Neural cell (in vitro differentiated cells): ENCODE data around the gene MKNK1. TPM values are rescaled to one million over a fixed set of nuclear protein-coding genes. Genes with fewer than 3 reads are reported as not detected.

Experiments used
- H2AFZ ChIP-seq: fragments of 200-600, 300-800 bp; sonication (generic), shearing (Covaris generic); 2 replicates; pipeline ENCODE4 v1.6.0; 2014; ENCODE audit warnings: low read depth, mild to moderate bottlenecking, antibody characterized with exemption, low read length, moderate library complexity
- H3F3A ChIP-seq: fragments of 200-600 bp; shearing (Covaris generic); 2 replicates; pipeline ENCODE4 v1.6.1; 2016; ENCODE audit warnings: mild to moderate bottlenecking, moderate library complexity, mixed read lengths, antibody characterized with exemption, low read length; ENCODE audit not compliant: insufficient read depth, poor library complexity, severe bottlenecking
- H3K27ac ChIP-seq: fragments of 200-600, 300-800 bp; sonication (generic), shearing (Covaris generic); 2 replicates; pipeline ENCODE4 v1.5.1; 2014; ENCODE audit warnings: mild to moderate bottlenecking, low read length, moderate library complexity
- H3K27me3 ChIP-seq: fragments of 300-800, 200-600 bp; sonication (generic), shearing (Covaris generic); 2 replicates; pipeline ENCODE4 v1.6.0; 2014; ENCODE audit warnings: mild to moderate bottlenecking, low read depth, low read length, moderate library complexity; ENCODE audit not compliant: insufficient read depth
- H3K36me3 ChIP-seq: fragments of 300-800, 200-600 bp; sonication (generic), shearing (Covaris generic); 2 replicates; pipeline ENCODE4 v1.5.1; 2014; ENCODE audit warnings: mild to moderate bottlenecking, antibody characterized with exemption, low read length, moderate library complexity; ENCODE audit not compliant: insufficient read depth
- H3K4me2 ChIP-seq: fragments of 300-800, 200-600 bp; sonication (generic), shearing (Covaris generic); 2 replicates; pipeline ENCODE4 v1.6.0; 2014; ENCODE audit warnings: mild to moderate bottlenecking, low read length
- H3K4me3 ChIP-seq: fragments of 300-800, 200-600 bp; sonication (generic), shearing (Covaris generic); 2 replicates; pipeline ENCODE4 v1.5.1; 2014; ENCODE audit warnings: mild to moderate bottlenecking, low read length, moderate library complexity
- H3K79me2 ChIP-seq: fragments of 200-600 bp; shearing (Covaris generic); replicated peaks from 2 replicates; pipeline ENCODE4 v1.6.0; 2014; ENCODE audit warnings: mild to moderate bottlenecking, low read length, moderate library complexity; ENCODE audit not compliant: insufficient read depth
- H3K9ac ChIP-seq: fragments of 300-800, 200-600 bp; sonication (generic), shearing (Covaris generic); 2 replicates; pipeline ENCODE4 v1.6.1; 2016; ENCODE audit warnings: mild to moderate bottlenecking, low read length, mixed read lengths
- H3K9me2 ChIP-seq: fragments of 200-600 bp; shearing (Covaris generic); 2 replicates; pipeline ENCODE4 v1.6.1; 2016; ENCODE audit warnings: mild to moderate bottlenecking, low read length, mixed read lengths; ENCODE audit not compliant: insufficient read depth
- H3K9me3 ChIP-seq: fragments of 200-600, 300-800 bp; sonication (generic), shearing (Covaris generic); 2 replicates; pipeline ENCODE4 v1.6.1; 2016; ENCODE audit warnings: mild to moderate bottlenecking, mixed run types, low read length, moderate library complexity, mixed read lengths
- H4K20me1 ChIP-seq: fragments of 200-600 bp; shearing (Covaris generic); 2 replicates; pipeline ENCODE4 v1.6.1; 2016; ENCODE audit warnings: mild to moderate bottlenecking, mixed run types; ENCODE audit not compliant: insufficient read depth
- CTCF ChIP-seq: fragments of 450-650 bp; IDR thresholded peaks from 2 replicates; pipeline ENCODE4 v1.5.1; 2014; ENCODE audit warnings: antibody characterized with exemption, mild to moderate bottlenecking, moderate library complexity; ENCODE audit not compliant: poor library complexity, severe bottlenecking
- EP300 ChIP-seq: fragments of 450-650 bp; conservative IDR thresholded peaks from 2 replicates; pipeline ENCODE4 v1.6.1; 2014; ENCODE audit warnings: antibody characterized with exemption, mild to moderate bottlenecking, moderate library complexity; ENCODE audit not compliant: poor library complexity, severe bottlenecking
- EZH2 ChIP-seq: fragments of 200-600, 300-800 bp; shearing (Covaris generic), sonication (generic); IDR thresholded peaks from 2 replicates; pipeline ENCODE4 v1.6.1; 2014; ENCODE audit warnings: antibody characterized with exemption, low read length, borderline replicate concordance, mild to moderate bottlenecking; ENCODE audit not compliant: insufficient read depth, poor library complexity, severe bottlenecking
- MXI1 ChIP-seq: fragments of 450-650 bp; conservative IDR thresholded peaks from 2 replicates; pipeline ENCODE4 v1.6.1; 2014; ENCODE audit warnings: antibody characterized with exemption, mild to moderate bottlenecking; ENCODE audit not compliant: poor library complexity, severe bottlenecking
- POLR2AphosphoS5 ChIP-seq: IDR thresholded peaks from 2 replicates; pipeline ENCODE4 v1.6.1; 2012
- RAD21 ChIP-seq: fragments of 450-650 bp; conservative IDR thresholded peaks from 2 replicates; pipeline ENCODE4 v1.6.1; 2014; ENCODE audit warnings: antibody characterized with exemption, mild to moderate bottlenecking, moderate library complexity
- REST ChIP-seq: IDR thresholded peaks from 2 replicates; pipeline ENCODE4 v1.6.1; 2012; ENCODE audit warnings: borderline replicate concordance
- SMC3 ChIP-seq: fragments of 450-650 bp; conservative IDR thresholded peaks from 2 replicates; pipeline ENCODE4 v1.6.1; 2014; ENCODE audit warnings: antibody characterized with exemption, mild to moderate bottlenecking, moderate library complexity; ENCODE audit not compliant: poor library complexity
- TAF1 ChIP-seq: IDR thresholded peaks from 2 replicates; pipeline ENCODE4 v1.6.1; 2012; ENCODE audit warnings: low read depth
- polyA plus RNA-seq: library from polyadenylated mRNA; depleted of rRNA; stranded (reverse); fragments of >200 nt; gene quantifications from 2 replicates; pipeline ENCODE4 v1.2.3, GENCODE V29; 2014

The MKNK1 gene
- polyA plus RNA-seq, 1 donor from 2014 or later, result 9.6 TPM

- H3K9me2 ChIP-seq, result no peaks in the 10 kb centered on the region
- H3K9me3 ChIP-seq, result no peaks in the 10 kb centered on the region
- H3K27me3 ChIP-seq, result peaks cover 3% of the 10 kb centered on the region
- H2AFZ ChIP-seq, result no peak overlapping the region
- no peak overlapping the region for H3K4me2 ChIP-seq
- no peak overlapping the region for H3K9ac ChIP-seq
- no peak overlapping the region for H3K27ac ChIP-seq
- no peaks in the 10 kb centered on the region for H4K20me1 ChIP-seq
- no peak overlapping the region for H3K4me3 ChIP-seq
- no peaks in the 10 kb centered on the region for H3F3A ChIP-seq
- H3K36me3 ChIP-seq, result no peaks in the 10 kb centered on the region
- H3K79me2 ChIP-seq, result no peaks in the 10 kb centered on the region
- TF ChIP-seq RAD21, result no peak
- TF ChIP-seq TAF1, result no peak
- no peak for TF ChIP-seq MXI1
- no peak for TF ChIP-seq POLR2AphosphoS5
- TF ChIP-seq EP300, result no peak
- no peak for TF ChIP-seq SMC3
- no peak for TF ChIP-seq EZH2
- no peak for TF ChIP-seq REST
- TF ChIP-seq CTCF, result no peak
These were observed 91.3 kb downstream of the MKNK1 start for GRCh38 chr1:46512792-46513190.

GRCh38 chr1:46512135-46512791 lies 91.8 kb downstream of the MKNK1 start:
- Histone ChIP-seq H3K79me2 (no peaks in the 10 kb centered on the region), H3K4me2 (no peak overlapping the region), H2AFZ (no peak overlapping the region), H3K27me3 (peaks cover under 1% of the 10 kb centered on the region), H4K20me1 (no peaks in the 10 kb centered on the region), H3K36me3 (no peaks in the 10 kb centered on the region), H3K9ac (no peak overlapping the region), H3K9me2 (no peaks in the 10 kb centered on the region), H3K4me3 (no peak overlapping the region), H3F3A (no peaks in the 10 kb centered on the region), H3K27ac (no peak overlapping the region), H3K9me3 (no peaks in the 10 kb centered on the region)
- no peak for TF ChIP-seq REST
- TF ChIP-seq SMC3, result no peak
